Motor neuron (in vitro differentiated cells): ENCODE data around the gene TMUB1. TPM values are rescaled to one million over a fixed set of nuclear protein-coding genes. Genes with fewer than 3 reads are reported as not detected.

Experiments used
- ATAC-seq, 8 experiments: fragments of 200-7000 bp; cut with Tn5 transposase; replicated peaks in 6 of 8; 2 replicates each; pipeline ENCODE4 v1.8.0; 2021; ENCODE audit warnings: mild to moderate bottlenecking in 8 of 8, moderate library complexity in 8 of 8
- H3K27ac ChIP-seq, 2 donors: fragments of 250-450 bp; sonication (Bioruptor Pico); 2 replicates each; pipeline ENCODE4 v1.9.0; 2021; ENCODE audit warnings: antibody characterized with exemption in 2 of 2, mild to moderate bottlenecking in 2 of 2, moderate library complexity in 1 of 2
- H3K4me1 ChIP-seq, 2 donors: fragments of 250-450 bp; sonication (Bioruptor Pico); replicated peaks in 1 of 2; 2 replicates each; pipeline ENCODE4 v1.6.1; 2021; ENCODE audit warnings: antibody characterized with exemption in 2 of 2, mild to moderate bottlenecking in 2 of 2, moderate library complexity in 1 of 2
- H3K4me3 ChIP-seq, 5 donors: fragments of 250-450 bp; sonication (Bioruptor Pico); 2 replicates each; pipeline ENCODE4 v1.9.0; 2021; ENCODE audit warnings: antibody characterized with exemption in 5 of 5, mild to moderate bottlenecking in 5 of 5, moderate library complexity in 4 of 5
- WGBS, 10 experiments: fragments of 450-650 bp; shearing (Covaris generic); methylation state at CpG; one replicate each; pipeline ENCODE4 v1.0.0; 2022; 5-methylcytosine and 5-hydroxymethylcytosine counted together
- in situ Hi-C, 9 experiments: fragments of 400-800 bp; cut with MboI; loops; one replicate each; pipeline ENCODE4 v1.15.0; 2021; ENCODE audit warnings: low sequenced_read_pairs in 9 of 9, low pct_unique_long_range_greater_than_20kb in 2 of 9; ENCODE audit not compliant: unreplicated experiment in 9 of 9
- total RNA-seq, 8 experiments: library from RNA; unstranded; fragments of 300-600 nt; gene quantifications; 2 replicates each; pipeline versions ENCODE4 v1.2.3 to v1.2.4, GENCODE V29; 2022

TMUB1 gene
- total RNA-seq, 8 experiments from 2014 or later: 18.2 to 33.3 (median 30.6) TPM

GRCh38 chr7:151062399-151063211 lies 20.7 kb downstream of the TMUB1 start:
- WGBS, 10 experiments: no CpG with 5 or more reads among the region's 43 CpGs
- peak overlapping the region; percentile 17 to 37 (median 23) for H3K4me3 ChIP-seq
- H3K4me1 ChIP-seq: peaks cover 29 to 32% of the 10 kb centered on the region in 2 donors
- in situ Hi-C loops: no loop called here
- ATAC-seq: peak; percentile 8 to 38 (median 20)
- H3K27ac ChIP-seq: peak overlapping the region in 1 of 2 donors; percentile 32

DNA sequence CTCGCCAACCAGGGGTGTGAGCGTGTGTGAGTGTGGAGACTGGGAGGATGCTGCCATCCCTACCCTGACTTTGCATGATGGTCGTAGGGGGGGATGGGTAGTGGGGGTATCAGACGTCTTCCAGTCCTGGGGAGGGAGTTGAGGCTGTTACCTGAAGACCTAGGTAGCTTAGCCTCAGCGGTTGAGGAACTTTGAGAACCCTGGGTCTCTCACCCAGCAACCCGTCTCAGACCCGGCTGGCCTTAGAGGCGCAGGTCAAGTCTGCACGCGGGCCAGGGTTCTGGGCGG lies 21.2 kb downstream of the TMUB1 start:
- H3K4me3 ChIP-seq: peak overlapping the region in 4 of 5 donors; percentile 2 to 37 (median 28)
- in situ Hi-C loops: no loop called here
- peaks cover 31 to 34% of the 10 kb centered on the region in 2 donors for H3K4me1 ChIP-seq
- no peak for ATAC-seq
- 0% methylated on average over 1 of the region's 11 CpGs; no CpG with 5 or more reads in 9 of the 10 experiments for WGBS, 10 experiments
- H3K27ac ChIP-seq: no peak overlapping the region

- in situ Hi-C loops: no loop called here
- WGBS, 10 experiments: 26 to 72% (median 43%) methylated on average over 3 to 17 of the region's 33 CpGs; no CpG with 5 or more reads in 1 of the 10 experiments
- Histone ChIP-seq H3K27ac (no peak overlapping the region), H3K4me3 (peak overlapping the region in 3 of 5 donors; percentile 2 to 68 (median 54)), H3K4me1 (peaks cover 36 to 37% of the 10 kb centered on the region in 2 donors)
- ATAC-seq: no peak
Observed at GRCh38 chr7:151061213-151062110, 21.8 kb downstream of the TMUB1 start.

DNA sequence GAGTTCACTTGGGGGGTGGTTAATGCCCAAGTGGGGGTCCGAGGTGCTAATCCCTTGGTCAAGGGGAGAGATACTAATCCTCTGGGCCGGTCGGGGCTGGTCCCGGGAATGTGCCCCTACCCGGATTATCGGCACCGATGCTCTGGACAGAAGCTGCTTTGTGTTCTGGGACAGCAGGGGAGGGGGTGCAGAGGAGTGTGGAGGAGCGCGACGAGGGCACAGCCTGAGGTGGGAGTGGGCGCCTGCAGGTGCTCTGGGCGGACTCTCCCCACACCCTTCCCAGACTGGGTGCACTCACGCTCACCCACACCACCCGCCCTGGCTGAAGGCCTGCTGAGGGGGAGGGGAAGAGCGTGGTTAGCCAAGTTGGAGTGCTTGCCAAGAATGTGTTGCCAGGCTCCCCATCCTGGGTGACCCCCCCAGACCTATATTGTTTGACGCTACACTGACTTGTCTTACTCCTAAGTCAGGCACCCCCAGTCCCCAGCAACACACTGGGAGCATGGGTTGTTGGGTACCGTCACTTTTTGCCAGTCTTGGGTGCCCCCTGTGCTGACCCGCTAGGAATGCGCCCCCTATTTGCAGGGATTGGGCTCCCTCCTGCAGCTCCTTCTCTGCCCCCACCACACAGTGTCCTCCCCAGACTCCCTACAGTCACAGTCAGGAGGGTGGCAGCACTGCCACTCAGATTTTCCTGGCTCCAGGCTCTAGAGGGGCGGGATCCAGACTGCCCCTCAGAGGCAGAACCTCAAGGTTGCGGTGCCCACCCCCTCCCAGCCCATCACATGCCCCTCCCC lies 22.7 kb downstream of the TMUB1 start:
- Histone ChIP-seq H3K4me1 (peaks cover 36 to 37% of the 10 kb centered on the region in 2 donors), H3K4me3 (peak overlapping the region; percentile 47 to 68 (median 54)), H3K27ac (no peak overlapping the region)
- in situ Hi-C loops: no loop called here
- WGBS, 10 experiments: 0 to 30% (median 20%) methylated on average over 1 to 4 of the region's 21 CpGs; no CpG with 5 or more reads in 7 of the 10 experiments
- ATAC-seq: no peak

- ATAC-seq: no peak
- Histone ChIP-seq H3K4me3 (peak overlapping the region; percentile 47 to 68 (median 54)), H3K4me1 (peaks cover 36 to 37% of the 10 kb centered on the region in 2 donors), H3K27ac (no peak overlapping the region)
- in situ Hi-C loops: no loop called here
- 0 to 40% (median 0%) methylated on average over 1 to 2 of the region's 17 CpGs; no CpG with 5 or more reads in 7 of the 10 experiments for WGBS, 10 experiments
Observed at GRCh38 chr7:151060113-151060415, 23.2 kb downstream of the TMUB1 start.

- ATAC-seq: peak in 5 of 8 experiments; percentile 2 to 15 (median 5)
- no CpG with 5 or more reads among the region's 75 CpGs for WGBS, 10 experiments
- Histone ChIP-seq H3K4me3 (peak within 1 kb of the TSS; percentile 52 to 68 (median 56)), H3K27ac (peak within 1 kb of the TSS; percentile 89 to 93), H3K4me1 (peaks cover 36 to 37% of the 10 kb centered on the region in 2 donors)
- in situ Hi-C loops: no loop called here
Observed at GRCh38 chr7:151059367-151060112, 23.8 kb downstream of the TMUB1 start, which contains the start of gene SLC4A2. TSS of gene SLC4A2 (plus strand) at chr7:151059589. CDS start at chr7:151061988, 2,399 bp downstream.

DNA sequence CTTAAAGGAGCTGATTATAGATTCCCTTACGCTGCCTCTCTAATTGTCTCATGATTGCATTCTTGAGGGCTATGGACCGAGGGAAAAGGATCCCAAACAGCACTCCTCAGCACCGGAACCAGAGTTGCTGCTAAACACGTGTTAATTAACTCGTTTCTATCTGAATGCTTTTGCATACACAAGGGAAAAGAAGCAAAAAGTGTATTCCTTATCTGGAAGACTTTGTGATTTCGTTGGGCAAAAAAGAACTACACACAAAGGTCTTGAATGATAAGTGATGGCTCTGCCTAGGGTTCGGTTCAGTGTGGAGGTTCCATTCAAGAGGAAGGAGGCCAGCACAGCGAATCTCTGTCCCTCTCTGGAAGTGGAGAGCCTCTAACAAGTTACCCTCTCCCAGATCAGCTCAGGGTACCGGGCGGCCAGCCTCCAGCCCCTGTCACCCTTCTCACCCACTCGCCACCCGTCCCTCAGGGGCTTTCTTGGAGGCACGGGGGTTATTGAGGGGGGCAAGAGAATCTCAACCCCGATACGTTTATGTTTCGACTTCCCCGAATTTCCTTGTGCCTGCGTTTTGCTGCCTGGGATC lies 24.4 kb downstream of the TMUB1 start:
- ATAC-seq: no peak
- WGBS, 10 experiments: 0 to 80% (median 10%) methylated on average over 1 to 11 of the region's 18 CpGs; no CpG with 5 or more reads in 2 of the 10 experiments
- peak overlapping the region; percentile 52 to 68 (median 56) for H3K4me3 ChIP-seq
- H3K4me1 ChIP-seq: peaks cover 36 to 37% of the 10 kb centered on the region in 2 donors
- in situ Hi-C loops: no loop called here
- peak overlapping the region; percentile 89 to 93 for H3K27ac ChIP-seq

DNA sequence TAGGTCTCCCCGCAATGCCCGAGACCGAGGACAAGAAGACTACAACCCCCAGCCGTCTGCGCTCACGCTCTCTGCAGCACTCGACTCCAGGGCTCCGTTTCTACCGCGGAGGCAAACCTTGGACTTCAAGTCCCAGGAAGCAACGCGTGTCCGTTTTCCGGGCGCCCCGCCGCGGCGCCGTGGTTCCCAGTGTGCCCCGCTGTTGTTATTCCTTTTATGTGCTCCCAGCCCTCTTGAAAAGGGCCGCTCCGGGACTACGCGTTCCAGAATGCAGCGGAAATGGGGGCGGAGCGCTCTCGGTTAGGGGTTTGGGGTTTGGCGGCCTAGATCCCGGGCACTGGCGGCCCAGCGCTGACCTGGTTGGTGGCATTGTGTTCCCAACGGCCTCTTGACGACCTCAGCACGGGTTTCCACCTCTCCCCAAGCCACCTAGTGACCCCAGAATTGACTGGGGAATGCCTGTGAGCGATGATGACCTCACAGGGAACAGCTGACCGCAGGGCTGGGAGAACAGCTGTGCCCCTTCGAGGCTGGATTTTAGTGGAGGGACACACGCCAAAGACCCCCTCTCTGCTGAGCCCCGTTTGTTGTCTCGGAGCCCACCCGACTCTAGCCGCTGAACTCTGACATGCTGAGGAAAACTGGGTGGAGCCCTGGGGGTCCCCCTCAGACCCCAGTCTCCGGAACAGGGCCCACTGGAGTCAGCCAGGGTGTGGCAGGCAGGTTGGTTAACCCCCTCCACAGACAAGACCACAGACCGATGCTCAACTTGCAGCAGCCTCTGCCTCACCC lies 25.1 kb downstream of the TMUB1 start:
- in situ Hi-C loops: no loop called here
- peak overlapping the region; percentile 89 to 93 for H3K27ac ChIP-seq
- H3K4me1 ChIP-seq: peaks cover 35 to 36% of the 10 kb centered on the region in 2 donors
- 0 to 20% (median 0%) methylated on average over 1 to 19 of the region's 46 CpGs; no CpG with 5 or more reads in 3 of the 10 experiments for WGBS, 10 experiments
- peak overlapping the region; percentile 52 to 68 (median 56) for H3K4me3 ChIP-seq
- ATAC-seq: peak; percentile 79 to 91 (median 87)

DNA sequence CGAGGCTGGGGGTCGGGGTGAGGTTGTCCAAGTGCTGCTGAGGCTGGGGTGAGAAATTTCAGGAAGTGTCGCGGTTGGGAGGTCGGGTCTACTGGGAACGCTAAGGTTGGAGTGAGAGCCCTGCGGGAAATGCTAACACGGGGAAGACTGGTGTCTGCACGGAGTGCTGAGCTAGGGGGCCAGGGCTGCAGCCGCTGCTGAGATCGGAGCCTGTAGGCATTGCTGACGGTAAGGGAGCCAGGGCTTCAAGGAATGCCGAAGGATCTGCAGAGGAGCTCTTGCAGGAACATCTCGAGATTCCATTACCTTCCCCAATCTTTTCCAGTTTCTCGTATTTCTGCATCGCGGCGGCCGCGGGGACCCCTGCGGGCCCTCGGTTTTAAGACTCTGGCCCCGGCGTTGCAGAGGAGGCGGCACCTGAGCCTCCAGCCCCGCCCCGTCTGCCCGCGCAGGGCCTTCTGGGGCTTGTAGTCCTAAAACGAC lies 25.7 kb downstream of the TMUB1 start, which contains the start of gene CDK5:
Gene CDK5, minus strand, starts transcription at position 392 of the 483 bp plus-strand sequence. Its CDS starts 49 bp downstream, at position 343.
- Histone ChIP-seq H3K4me1 (peaks cover 33% of the 10 kb centered on the region in 2 donors), H3K4me3 (peak within 1 kb of the TSS; percentile 52 to 68 (median 56)), H3K27ac (peak within 1 kb of the TSS; percentile 89 to 93)
- in situ Hi-C loops: no loop called here
- peak; percentile 13 to 42 (median 36) for ATAC-seq
- WGBS, 10 experiments: 0 to 3% (median 0%) methylated on average over 2 to 19 of the region's 30 CpGs; no CpG with 5 or more reads in 3 of the 10 experiments

- ATAC-seq: no peak
Observed at GRCh38 chr7:151056666-151057505, 26.4 kb downstream of the TMUB1 start.

More at GRCh38 chr7:151056666-151057505, 26.4 kb downstream of the TMUB1 start:
- in situ Hi-C loops: no loop called here
- H3K4me1 ChIP-seq: peaks cover 29 to 31% of the 10 kb centered on the region in 2 donors
- peak overlapping the region; percentile 52 to 68 (median 56) for H3K4me3 ChIP-seq
- WGBS, 10 experiments: 0 to 65% (median 29%) methylated on average over 2 to 15 of the region's 29 CpGs; no CpG with 5 or more reads in 5 of the 10 experiments
- H3K27ac ChIP-seq: peak overlapping the region in 1 of 2 donors; percentile 3
